ENCODE measurements around the gene CETP.

CETP gene

DNA sequence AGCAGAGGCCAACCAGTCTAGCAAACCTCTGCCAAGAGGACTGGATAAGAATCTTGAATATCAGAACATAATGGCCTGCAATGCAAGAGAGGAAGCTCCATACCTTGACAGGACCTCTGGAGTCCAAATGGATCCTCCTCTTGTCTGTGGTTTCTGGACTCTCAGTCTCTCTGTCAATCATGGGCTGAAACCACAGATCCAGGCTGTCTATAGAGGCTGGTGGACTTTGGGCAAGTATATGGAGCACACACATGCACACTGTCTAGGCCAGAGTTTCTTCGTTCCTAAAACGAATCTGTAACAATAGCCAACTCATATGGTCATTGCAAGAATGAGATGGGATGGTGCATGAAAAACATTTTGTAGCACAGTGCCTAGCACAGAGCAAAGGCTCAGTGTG, 65.3 kb downstream of the CETP start:
- Histone ChIP-seq H3K4me3 (ENCODE audit: low read length) (no peak overlapping the region), H3K9ac (ENCODE audit: low read length) (no peak overlapping the region), H3K4me1 (ENCODE audit: control insufficient read depth, insufficient read depth, low read length) (no peaks in the 10 kb centered on the region), H3K9me3 (ENCODE audit: control insufficient read depth, low read length) (no peaks in the 10 kb centered on the region), H3K27me3 (ENCODE audit: control insufficient read depth, insufficient read depth, low read length) (no peaks in the 10 kb centered on the region), H3K36me3 (ENCODE audit: control insufficient read depth, insufficient read depth, low read length) (peaks cover 4% of the 10 kb centered on the region)

DNA sequence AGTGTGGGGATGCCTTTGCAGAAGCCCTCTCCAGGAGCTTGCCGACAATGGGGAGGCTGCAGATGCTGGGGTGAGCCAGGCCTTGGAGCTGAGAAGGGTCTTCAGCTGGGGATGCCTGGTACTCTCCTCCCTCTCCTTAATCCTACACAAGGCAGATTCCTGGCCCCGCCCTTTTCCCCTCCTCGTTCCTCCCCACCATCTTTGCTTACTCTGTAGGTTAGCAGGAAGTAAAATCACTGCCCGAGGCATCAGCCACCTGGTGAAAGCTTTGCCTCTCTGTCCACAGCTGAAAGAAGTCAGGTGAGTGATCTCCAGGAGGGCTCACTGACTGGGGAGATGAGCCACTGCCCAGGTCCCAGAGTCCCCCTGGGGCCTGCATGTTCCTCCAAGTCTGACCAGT, 66.3 kb downstream of the CETP start:
- H3K4me1 ChIP-seq (ENCODE audit: control insufficient read depth, insufficient read depth, low read length) = no peaks in the 10 kb centered on the region
- H3K27me3 ChIP-seq (ENCODE audit: control insufficient read depth, insufficient read depth, low read length) = no peaks in the 10 kb centered on the region
- H3K4me3 ChIP-seq (ENCODE audit: low read length) = no peak overlapping the region
- H3K36me3 ChIP-seq (ENCODE audit: control insufficient read depth, insufficient read depth, low read length) = no peaks in the 10 kb centered on the region
- H3K9ac ChIP-seq (ENCODE audit: low read length) = no peak overlapping the region
- no peaks in the 10 kb centered on the region for H3K9me3 ChIP-seq (ENCODE audit: control insufficient read depth, low read length)

DNA sequence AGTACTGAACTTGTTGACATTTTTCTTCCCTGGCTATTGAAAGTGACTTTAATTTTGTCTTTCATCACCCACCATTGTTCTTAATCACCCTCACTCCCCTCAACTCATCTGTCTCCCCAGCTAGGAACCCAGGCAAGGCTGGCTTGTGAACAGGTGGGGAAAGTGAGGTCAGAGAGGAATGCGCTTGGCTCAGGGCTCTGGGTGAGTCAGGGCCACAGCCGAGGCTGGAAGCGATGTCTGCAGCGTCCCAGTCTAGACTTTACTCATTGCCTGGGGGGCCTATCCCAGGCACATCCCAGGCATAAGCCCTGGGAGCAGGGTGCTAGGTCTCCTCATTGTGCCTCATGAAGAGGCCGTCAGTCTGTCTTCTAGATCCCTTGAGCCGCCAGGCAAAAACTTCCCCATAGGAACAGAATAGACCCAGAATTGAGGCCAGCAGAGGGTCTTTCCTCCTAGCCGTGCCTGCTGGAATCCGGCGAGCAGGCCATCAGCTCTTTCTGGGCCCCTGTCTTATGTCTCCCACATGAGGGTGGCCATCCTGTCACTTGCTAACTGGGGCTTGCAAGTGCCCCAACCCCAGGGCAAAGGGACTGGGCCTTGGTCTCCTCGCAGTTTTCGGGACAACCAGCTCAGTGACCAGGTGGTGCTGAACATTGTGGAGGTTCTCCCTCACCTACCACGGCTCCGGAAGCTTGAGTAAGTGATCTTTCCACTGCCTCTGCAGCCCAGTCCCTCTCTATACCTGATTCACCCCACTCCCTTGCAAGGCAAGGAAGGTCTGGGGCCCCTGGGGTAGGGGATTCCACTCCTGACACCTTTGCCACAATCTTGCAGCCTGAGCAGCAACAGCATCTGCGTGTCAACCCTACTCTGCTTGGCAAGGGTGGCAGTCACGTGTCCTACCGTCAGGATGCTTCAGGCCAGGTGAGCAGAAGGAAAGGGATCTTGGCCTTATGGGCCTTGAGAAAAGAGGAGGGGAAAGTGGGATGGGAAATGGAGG, 67.7 kb downstream of the CETP start:
- no peaks in the 10 kb centered on the region for H3K27me3 ChIP-seq (ENCODE audit: control insufficient read depth, insufficient read depth, low read length)
- no peak overlapping the region for H3K4me3 ChIP-seq (ENCODE audit: low read length)
- no peaks in the 10 kb centered on the region for H3K36me3 ChIP-seq (ENCODE audit: control insufficient read depth, insufficient read depth, low read length)
- H3K9ac ChIP-seq (ENCODE audit: low read length) = no peak overlapping the region
- no peaks in the 10 kb centered on the region for H3K4me1 ChIP-seq (ENCODE audit: control insufficient read depth, insufficient read depth, low read length)
- H3K9me3 ChIP-seq (ENCODE audit: control insufficient read depth, low read length) = no peaks in the 10 kb centered on the region

DNA sequence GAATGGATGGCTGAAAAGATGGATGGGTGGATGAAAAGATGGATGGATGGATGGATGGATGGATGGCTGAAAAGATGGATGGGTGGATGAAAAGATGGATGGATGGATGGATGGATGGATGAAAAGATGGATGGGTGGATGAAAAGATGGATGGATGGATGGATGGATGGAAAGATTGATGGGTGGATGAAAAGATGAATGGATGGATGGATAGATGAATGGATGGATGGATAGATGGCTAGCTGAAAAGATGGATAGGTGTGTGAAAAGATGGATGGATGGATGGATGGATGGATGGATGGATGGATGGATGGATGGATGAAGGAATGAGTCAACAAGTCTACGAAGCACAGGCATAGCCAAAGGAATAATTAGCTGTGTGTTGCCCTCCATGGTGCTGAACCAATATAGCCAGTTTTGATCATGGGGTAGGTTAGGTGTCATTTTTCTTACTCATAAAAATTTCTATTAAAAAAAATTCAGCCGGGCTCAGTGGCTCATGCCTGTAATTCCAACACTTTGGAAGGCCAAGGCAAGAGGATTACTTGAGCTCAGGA, 68.7 kb downstream of the CETP start:
- Histone ChIP-seq H3K9me3 (ENCODE audit: control insufficient read depth, low read length) (no peaks in the 10 kb centered on the region), H3K4me1 (ENCODE audit: control insufficient read depth, insufficient read depth, low read length) (no peaks in the 10 kb centered on the region), H3K36me3 (ENCODE audit: control insufficient read depth, insufficient read depth, low read length) (no peaks in the 10 kb centered on the region), H3K9ac (ENCODE audit: low read length) (no peak overlapping the region), H3K4me3 (ENCODE audit: low read length) (no peak overlapping the region), H3K27me3 (ENCODE audit: control insufficient read depth, insufficient read depth, low read length) (no peaks in the 10 kb centered on the region)

DNA sequence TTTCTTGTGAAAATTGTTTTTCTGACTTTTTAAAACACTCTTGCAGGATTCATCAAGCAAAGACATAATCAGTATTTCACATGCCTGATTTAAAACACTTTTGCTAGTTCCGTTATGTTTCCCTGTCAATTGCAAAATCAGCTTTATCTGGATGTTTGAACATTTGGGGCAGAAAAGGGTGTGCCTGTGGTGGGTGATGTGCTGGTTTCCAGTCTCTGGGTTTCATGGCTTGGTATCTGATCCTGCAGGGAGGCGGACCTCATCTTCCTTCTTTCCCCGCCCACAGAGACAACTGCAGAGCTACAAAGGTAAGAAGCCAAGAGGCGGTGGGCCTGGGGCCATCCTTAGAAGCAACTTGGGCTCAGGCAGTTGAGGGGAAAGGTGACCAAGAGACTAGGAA, 69.4 kb downstream of the CETP start:
- no peaks in the 10 kb centered on the region for H3K36me3 ChIP-seq (ENCODE audit: control insufficient read depth, insufficient read depth, low read length)
- no peaks in the 10 kb centered on the region for H3K27me3 ChIP-seq (ENCODE audit: control insufficient read depth, insufficient read depth, low read length)
- no peak overlapping the region for H3K9ac ChIP-seq (ENCODE audit: low read length)
- H3K9me3 ChIP-seq (ENCODE audit: control insufficient read depth, low read length) = no peaks in the 10 kb centered on the region
- no peak overlapping the region for H3K4me3 ChIP-seq (ENCODE audit: low read length)
- H3K4me1 ChIP-seq (ENCODE audit: control insufficient read depth, insufficient read depth, low read length) = no peaks in the 10 kb centered on the region

DNA sequence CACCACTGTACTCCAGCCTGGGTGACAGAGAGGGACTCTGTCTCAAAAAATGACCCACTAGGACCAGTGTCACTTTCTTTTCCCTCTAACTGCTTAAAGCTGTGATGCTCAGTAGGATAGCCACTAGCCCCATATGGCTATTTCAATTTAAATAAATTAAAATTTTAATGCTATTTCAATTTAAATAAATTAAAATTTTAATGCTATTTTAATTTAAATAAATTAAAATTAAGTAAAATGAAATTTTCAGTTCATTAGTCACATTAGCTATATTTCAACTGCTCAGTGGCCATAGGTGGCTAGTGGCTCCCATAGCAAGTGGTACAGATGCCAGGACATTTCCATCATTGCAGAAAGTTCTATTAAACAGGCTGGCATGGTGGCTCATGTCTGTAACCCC, 70.6 kb downstream of the CETP start:
- no peaks in the 10 kb centered on the region for H3K9me3 ChIP-seq (ENCODE audit: control insufficient read depth, low read length)
- no peak overlapping the region for H3K9ac ChIP-seq (ENCODE audit: low read length)
- H3K4me1 ChIP-seq (ENCODE audit: control insufficient read depth, insufficient read depth, low read length) = no peaks in the 10 kb centered on the region
- H3K27me3 ChIP-seq (ENCODE audit: control insufficient read depth, insufficient read depth, low read length) = no peaks in the 10 kb centered on the region
- H3K36me3 ChIP-seq (ENCODE audit: control insufficient read depth, insufficient read depth, low read length) = peaks cover 1% of the 10 kb centered on the region
- no peak overlapping the region for H3K4me3 ChIP-seq (ENCODE audit: low read length)

DNA sequence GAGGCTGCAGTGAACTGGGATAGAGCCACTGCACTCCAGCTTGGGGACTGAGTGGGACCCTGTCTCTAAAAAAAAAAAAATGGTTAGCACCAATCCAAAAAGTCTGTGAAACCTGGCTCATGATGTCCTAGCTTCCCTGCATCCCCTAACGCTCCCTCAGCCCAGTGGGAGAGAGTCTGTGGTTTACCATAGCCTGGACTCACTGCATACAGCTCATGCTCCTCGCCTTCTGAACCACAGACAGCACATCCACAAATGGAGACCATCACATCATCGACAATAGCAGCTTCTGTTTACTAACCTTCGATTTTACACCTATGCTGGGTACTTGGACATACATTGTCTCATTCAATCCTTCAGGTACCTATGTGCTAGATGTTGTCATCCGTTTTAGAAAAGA, 71.2 kb downstream of the CETP start:
- Histone ChIP-seq H3K4me3 (ENCODE audit: low read length) (no peak overlapping the region), H3K9me3 (ENCODE audit: control insufficient read depth, low read length) (no peaks in the 10 kb centered on the region), H3K9ac (ENCODE audit: low read length) (no peak overlapping the region), H3K4me1 (ENCODE audit: control insufficient read depth, insufficient read depth, low read length) (no peaks in the 10 kb centered on the region), H3K36me3 (ENCODE audit: control insufficient read depth, insufficient read depth, low read length) (peaks cover 5% of the 10 kb centered on the region), H3K27me3 (ENCODE audit: control insufficient read depth, insufficient read depth, low read length) (no peaks in the 10 kb centered on the region)
